Spinal cord (tissue), 10 donors: ENCODE measurements around the gene F2RL2. TPM values are rescaled to one million over a fixed set of nuclear protein-coding genes. Genes with fewer than 3 reads are reported as not detected.

Experiments
- DNase-seq, 6 donors: peaks; one replicate each; pipeline versions ENCODE4 v3.0.0 to v3.0.0-alpha.2; 2013 to 2015; ENCODE audit warnings: low spot score in 6 of 6, low read depth in 4 of 6
- H3K27ac ChIP-seq: one replicate; pipeline ENCODE4 v1.5.1; 2013; ENCODE audit warnings: low read depth, low read length, control low read depth
- H3K27me3 ChIP-seq: one replicate; pipeline ENCODE4 v1.6.1; 2013; ENCODE audit warnings: low read length; ENCODE audit not compliant: control insufficient read depth, insufficient read depth
- H3K36me3 ChIP-seq: one replicate; pipeline ENCODE4 v1.6.1; 2013; ENCODE audit warnings: low read length; ENCODE audit not compliant: control insufficient read depth, insufficient read depth
- H3K4me1 ChIP-seq: one replicate; pipeline ENCODE4 v1.6.1; 2013; ENCODE audit warnings: low read length; ENCODE audit not compliant: control insufficient read depth, insufficient read depth
- H3K4me3 ChIP-seq: one replicate; pipeline ENCODE4 v1.5.1; 2013; ENCODE audit warnings: low read depth, low read length, control low read depth
- H3K9me3 ChIP-seq: one replicate; pipeline ENCODE4 v1.6.1; 2013; ENCODE audit warnings: low read length; ENCODE audit not compliant: control insufficient read depth, insufficient read depth
- WGBS: methylation state at CpG from one replicate; pipeline ENCODE4 v1.1.5; 2013; ENCODE audit warnings: missing lambda C conversion rate; ENCODE audit not compliant: insufficient coverage; 5-methylcytosine and 5-hydroxymethylcytosine counted together
- long read RNA-seq, 4 donors: transcript quantifications; one replicate each; lab custom pipeline, GENCODE V29; 2026
- polyA plus RNA-seq, 2 donors: library from polyadenylated mRNA; unstranded; fragments of 120-200 nt; gene quantifications; one replicate each; pipeline ENCODE4 v1.2.1, GENCODE V29; 2013; ENCODE audit not compliant: insufficient read length in 2 of 2
- total RNA-seq, 2 donors: library from RNA; depleted of rRNA in 1 of 2; stranded (reverse); fragments of 120-200 nt in 1 of 2; fragments of >200 nt in 1 of 2; gene quantifications; one replicate each; pipeline versions ENCODE4 v1.2.3 to v1.2.4, GENCODE V29; 2013 to 2014
- donor health status: healthy.

The F2RL2 gene
- total RNA-seq = 1 to 10 TPM in 1 of 2 donors, under 1 TPM in 1; 0.66 to 1.2 TPM
- polyA plus RNA-seq = 1 to 10 TPM in 1 of 2 donors, under 1 TPM in 1; 0.63 to 1.7 TPM
- long read RNA-seq, donor 1, partial matches to known transcripts = 0 of 1 reads
- long read RNA-seq, donor 1, other reads (novel, unspliced or antisense) = 0 of 1 reads
- long read RNA-seq, donor 2 = 0 reads
- long read RNA-seq, donor 3 = 0 reads
- long read RNA-seq, donor 4 = 0 reads

DNA sequence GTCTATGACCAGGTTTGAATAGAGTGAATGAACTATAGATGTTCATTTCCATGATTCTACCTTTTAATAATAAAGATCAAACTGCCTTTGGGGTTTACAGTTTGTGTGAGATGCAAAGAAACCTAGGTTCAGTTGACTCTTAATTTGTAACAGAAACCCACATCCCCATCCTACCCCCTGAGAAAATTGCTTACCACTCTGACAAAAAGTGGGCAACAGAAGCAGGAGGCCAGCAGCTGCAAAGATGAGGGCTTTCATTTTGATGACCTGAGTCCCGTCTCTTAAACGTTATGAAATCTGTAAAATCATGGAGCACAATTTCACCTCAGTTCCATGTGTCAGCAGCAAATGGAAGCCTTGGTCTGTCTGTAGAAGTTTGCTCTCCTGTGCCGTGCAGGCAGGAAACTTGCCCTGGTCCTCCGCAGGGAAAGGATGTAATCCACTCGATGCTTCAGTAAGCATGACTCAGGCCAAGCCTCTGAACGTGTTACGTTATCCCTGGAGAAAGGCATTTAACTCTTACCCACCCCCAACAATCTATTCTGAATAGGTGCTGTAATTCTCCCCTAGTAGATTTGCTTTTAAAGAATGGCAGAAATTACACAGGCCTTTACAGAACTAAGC, at the start of gene F2RL2:
Gene F2RL2 (minus strand): TSS at position 431 of the 624 bp plus-strand sequence. CDS start 173 bp downstream, at position 258.
- no peaks in the 10 kb centered on the region for H3K9me3 ChIP-seq
- no peak within 1 kb of the TSS for H3K4me3 ChIP-seq
- DNase-seq = no peak
- no peaks in the 10 kb centered on the region for H3K4me1 ChIP-seq
- no peaks in the 10 kb centered on the region for H3K36me3 ChIP-seq
- 29% methylated on average over 5 of the region's 7 CpGs for WGBS
- H3K27ac ChIP-seq = no peak within 1 kb of the TSS
- peaks cover 2% of the 10 kb centered on the region for H3K27me3 ChIP-seq

DNA sequence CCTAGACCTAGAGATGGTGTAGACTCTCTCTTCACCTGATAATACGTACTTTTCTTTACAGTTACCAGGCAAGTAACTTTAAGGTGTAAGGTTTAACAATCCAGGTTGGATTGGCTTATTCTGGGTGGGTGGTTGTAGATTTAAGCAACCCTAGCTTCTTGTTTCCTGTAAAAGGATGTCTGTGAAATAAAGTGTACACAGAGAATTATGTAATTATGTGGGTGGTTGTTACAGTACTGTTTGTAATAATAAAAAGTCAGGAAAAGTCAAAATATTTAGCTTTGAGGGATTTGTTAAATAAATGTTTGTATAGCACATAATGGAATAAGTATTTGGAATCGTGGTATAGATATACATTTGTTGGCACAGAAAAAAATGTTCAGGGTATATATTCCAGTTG, 49.0 kb upstream of the F2RL2 start:
- no peak for DNase-seq
- H3K9me3 ChIP-seq = no peaks in the 10 kb centered on the region
- WGBS = 83% methylated on average over 1 of the region's 2 CpGs
- H3K36me3 ChIP-seq = peaks cover 7% of the 10 kb centered on the region
- H3K4me1 ChIP-seq = no peaks in the 10 kb centered on the region
- no peak overlapping the region for H3K27ac ChIP-seq
- no peak overlapping the region for H3K4me3 ChIP-seq
- H3K27me3 ChIP-seq = no peaks in the 10 kb centered on the region

DNA sequence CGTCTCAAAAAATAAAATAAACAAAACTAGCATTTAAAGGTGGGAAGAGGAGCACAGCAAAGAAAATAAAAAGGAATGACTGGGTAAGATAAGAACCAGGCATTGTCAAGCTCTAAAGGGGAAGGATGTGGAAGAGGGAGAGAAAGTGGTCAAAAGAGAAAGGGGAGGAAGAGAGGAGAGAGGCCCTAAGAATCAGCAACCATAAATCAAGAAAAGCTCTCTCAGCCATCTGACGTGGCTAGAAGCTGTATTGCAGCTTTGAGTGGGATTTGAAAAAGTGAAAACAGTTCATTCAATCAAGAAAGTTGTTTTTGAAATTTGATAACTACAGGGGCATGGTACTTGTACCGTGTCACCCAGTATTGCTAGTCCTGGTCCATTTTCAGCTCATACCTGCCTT, 47.3 kb upstream of the F2RL2 start:
- WGBS = 100% methylated on average over 2 of the region's 3 CpGs
- no peaks in the 10 kb centered on the region for H3K4me1 ChIP-seq

GRCh38 chr5:76669245-76669644, 46.0 kb upstream of the F2RL2 start:
- no peak overlapping the region for H3K4me3 ChIP-seq
- no peak for DNase-seq
- 93% methylated on average over 5 of the region's 5 CpGs for WGBS
- no peaks in the 10 kb centered on the region for H3K27me3 ChIP-seq
- no peaks in the 10 kb centered on the region for H3K9me3 ChIP-seq
- peaks cover 7% of the 10 kb centered on the region for H3K36me3 ChIP-seq
- H3K27ac ChIP-seq = no peak overlapping the region
- no peaks in the 10 kb centered on the region for H3K4me1 ChIP-seq

More for the DNA sequence above, 47.3 kb upstream of the F2RL2 start:
- Histone ChIP-seq H3K27me3 (no peaks in the 10 kb centered on the region), H3K27ac (no peak overlapping the region), H3K36me3 (peaks cover 7% of the 10 kb centered on the region), H3K4me3 (no peak overlapping the region), H3K9me3 (no peaks in the 10 kb centered on the region)
- no peak for DNase-seq

- Histone ChIP-seq H3K4me1 (no peaks in the 10 kb centered on the region), H3K4me3 (no peak overlapping the region), H3K36me3 (peaks cover 7% of the 10 kb centered on the region), H3K27me3 (no peaks in the 10 kb centered on the region), H3K9me3 (no peaks in the 10 kb centered on the region), H3K27ac (no peak overlapping the region)
- 83% methylated on average over 1 of the region's 2 CpGs for WGBS
- no peak for DNase-seq
These were observed 44.3 kb upstream of the F2RL2 start for GRCh38 chr5:76667495-76667894.

DNA sequence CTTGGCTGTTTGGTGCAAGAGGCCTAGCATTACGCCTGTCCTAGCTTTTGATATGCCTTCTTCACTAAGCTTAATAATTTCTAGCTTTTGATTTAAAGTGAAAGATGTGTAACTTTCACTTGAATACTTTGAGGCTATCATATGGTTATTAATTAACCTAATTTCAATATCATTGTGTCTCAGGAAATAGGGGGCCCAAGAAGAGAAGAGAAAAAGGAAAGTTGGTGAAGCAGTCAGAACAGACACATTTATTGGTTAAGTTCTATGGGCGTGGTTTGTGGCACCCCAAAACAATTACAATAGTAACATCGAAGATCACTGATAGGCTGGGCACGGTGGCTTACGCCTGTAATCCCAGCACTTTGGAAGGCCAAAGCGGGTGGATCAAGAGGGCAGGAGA, 40.9 kb upstream of the F2RL2 start:
- 94% methylated on average over 3 of the region's 6 CpGs for WGBS

DNA sequence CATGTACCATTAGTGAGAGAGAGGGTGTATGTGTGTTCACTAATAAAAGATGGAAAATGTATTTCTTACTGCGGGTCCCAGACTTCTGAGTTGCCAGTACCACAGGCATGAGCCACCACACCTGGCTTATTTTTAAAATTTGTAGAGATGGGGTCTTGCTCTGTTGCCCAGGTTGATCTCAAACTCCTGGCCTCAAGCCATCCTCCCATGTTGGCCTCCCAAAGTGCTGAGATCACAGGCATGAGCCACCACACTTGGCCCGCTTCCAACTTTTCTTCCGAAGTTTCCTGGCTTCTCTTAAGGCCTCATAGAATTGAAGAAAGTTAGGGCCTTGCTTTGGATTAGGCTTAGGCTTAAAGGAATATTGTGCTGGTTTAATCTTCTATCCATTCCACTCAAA, 40.4 kb upstream of the F2RL2 start:
- Histone ChIP-seq H3K4me3 (no peak overlapping the region), H3K36me3 (no peaks in the 10 kb centered on the region), H3K9me3 (no peaks in the 10 kb centered on the region), H3K4me1 (no peaks in the 10 kb centered on the region), H3K27me3 (no peaks in the 10 kb centered on the region), H3K27ac (no peak overlapping the region)
- WGBS = no CpG with 5 or more reads among the region's 3 CpGs
- DNase-seq = no peak

More for the DNA sequence above, 40.9 kb upstream of the F2RL2 start:
- H3K9me3 ChIP-seq = no peaks in the 10 kb centered on the region
- no peak overlapping the region for H3K4me3 ChIP-seq
- no peak for DNase-seq
- no peak overlapping the region for H3K27ac ChIP-seq
- no peaks in the 10 kb centered on the region for H3K4me1 ChIP-seq
- no peaks in the 10 kb centered on the region for H3K36me3 ChIP-seq
- no peaks in the 10 kb centered on the region for H3K27me3 ChIP-seq

DNA sequence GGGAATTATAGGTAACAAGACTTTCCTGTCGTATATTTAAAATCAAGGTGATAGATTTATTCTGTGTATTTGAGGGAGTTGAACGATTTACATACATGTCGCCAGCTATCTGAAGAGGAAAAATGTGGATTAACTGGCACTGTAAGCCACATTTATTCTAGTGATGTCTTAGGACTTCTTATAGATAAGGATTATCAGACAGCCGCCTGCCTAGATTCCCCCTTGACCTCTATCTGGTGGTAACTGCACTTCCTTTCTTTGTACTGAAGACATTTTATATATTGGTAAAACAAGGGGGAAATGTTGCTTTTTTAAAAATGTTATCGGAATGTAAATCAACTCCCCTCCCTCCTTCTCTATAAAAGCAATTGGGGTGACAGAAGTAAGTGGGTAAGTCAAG, 39.3 kb upstream of the F2RL2 start:
- H3K4me3 ChIP-seq = no peak overlapping the region
- no peaks in the 10 kb centered on the region for H3K36me3 ChIP-seq
- H3K27me3 ChIP-seq = no peaks in the 10 kb centered on the region
- no peaks in the 10 kb centered on the region for H3K9me3 ChIP-seq
- DNase-seq = no peak
- H3K4me1 ChIP-seq = no peaks in the 10 kb centered on the region
- WGBS = 100% methylated on average over 3 of the region's 5 CpGs
- no peak overlapping the region for H3K27ac ChIP-seq

DNA sequence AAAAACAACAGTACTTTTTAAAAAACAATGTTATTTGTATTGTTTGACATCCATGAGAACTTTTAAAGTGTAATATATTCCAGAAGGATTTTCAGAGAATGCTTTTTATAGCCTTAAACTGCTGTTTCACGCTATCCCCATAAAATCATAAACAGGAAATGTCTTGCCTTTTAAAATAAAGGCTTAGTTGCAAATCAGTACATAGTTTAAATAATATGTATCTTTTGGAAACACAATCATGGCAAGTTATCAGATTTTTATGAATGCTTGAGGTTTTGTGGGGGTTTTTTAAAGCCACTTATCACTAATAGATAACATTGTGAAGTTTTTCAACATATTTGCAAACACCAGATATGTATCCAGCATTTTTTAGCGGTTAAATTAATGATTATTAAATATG, 37.2 kb upstream of the F2RL2 start:
- Histone ChIP-seq H3K9me3 (no peaks in the 10 kb centered on the region), H3K27ac (no peak overlapping the region), H3K36me3 (no peaks in the 10 kb centered on the region), H3K4me1 (no peaks in the 10 kb centered on the region), H3K4me3 (no peak overlapping the region), H3K27me3 (no peaks in the 10 kb centered on the region)
- no CpG with 5 or more reads among the region's 2 CpGs for WGBS
- no peak for DNase-seq

DNA sequence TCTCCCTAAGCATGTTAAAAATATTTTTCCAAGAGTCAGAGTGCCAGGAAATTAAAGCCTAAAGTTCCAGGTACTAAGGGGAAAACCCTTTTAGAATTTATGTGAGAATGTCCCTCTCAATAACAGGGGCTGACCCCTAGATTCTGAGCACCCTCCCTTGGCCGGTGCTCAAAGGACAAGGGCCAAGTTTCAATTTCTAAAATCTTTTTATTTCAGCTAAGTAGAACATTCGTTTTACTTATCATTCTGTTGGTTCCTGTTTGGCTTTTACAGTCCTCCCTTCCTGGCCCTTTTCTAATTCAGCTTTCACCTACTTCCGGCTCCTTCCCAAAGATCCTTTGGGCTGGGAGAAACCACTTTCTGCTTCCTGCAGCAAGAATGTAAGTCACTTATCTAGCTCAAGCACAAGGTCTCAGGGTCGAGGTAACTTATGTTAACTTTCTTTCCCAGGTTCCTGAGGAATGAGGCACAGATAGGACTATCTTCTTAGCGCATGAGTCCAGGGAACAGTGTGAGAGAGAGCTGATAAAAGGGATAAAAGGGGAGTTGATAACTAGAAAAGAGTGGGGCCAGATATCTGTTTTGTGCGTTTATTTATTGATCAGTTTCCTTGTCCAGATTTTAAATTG, 34.6 kb upstream of the F2RL2 start:
- no peak for DNase-seq
- Histone ChIP-seq H3K27me3 (no peaks in the 10 kb centered on the region), H3K9me3 (no peaks in the 10 kb centered on the region), H3K4me3 (no peak overlapping the region), H3K27ac (no peak overlapping the region), H3K36me3 (no peaks in the 10 kb centered on the region), H3K4me1 (no peaks in the 10 kb centered on the region)
- WGBS = 97% methylated on average over 4 of the region's 6 CpGs
